ENCODE results near the gene NCK2.
A peak's percentile ranks its signal among the peaks of the same experiment; 100 is the strongest.

The NCK2 gene

GRCh38 chr2:105730170-105730569, 14.5 kb upstream of the NCK2 start:
- no peak overlapping the region for H3K27ac Mint-ChIP-seq
- no peak overlapping the region for H3K4me3 Mint-ChIP-seq
- peaks cover 30% of the 10 kb centered on the region for H3K4me1 Mint-ChIP-seq
- no peaks in the 10 kb centered on the region for H3K27me3 Mint-ChIP-seq
- ATAC-seq: no peak
- peaks cover 6% of the 10 kb centered on the region for H3K36me3 Mint-ChIP-seq
- H3K9me3 Mint-ChIP-seq: peaks cover 7% of the 10 kb centered on the region

GRCh38 chr2:105731511-105731910, 13.2 kb upstream of the NCK2 start:
- Mint-ChIP-seq H3K27me3 (no peaks in the 10 kb centered on the region), H3K27ac (no peak overlapping the region), H3K4me1 (peaks cover 31% of the 10 kb centered on the region), H3K36me3 (peaks cover 10% of the 10 kb centered on the region), H3K9me3 (peaks cover 9% of the 10 kb centered on the region), H3K4me3 (no peak overlapping the region)
- ATAC-seq: no peak

- H3K27me3 Mint-ChIP-seq: no peaks in the 10 kb centered on the region
- no peak for ATAC-seq
- H3K36me3 Mint-ChIP-seq: peaks cover 4% of the 10 kb centered on the region
- peaks cover 5% of the 10 kb centered on the region for H3K9me3 Mint-ChIP-seq
- H3K4me3 Mint-ChIP-seq: no peak overlapping the region
- H3K4me1 Mint-ChIP-seq: peaks cover 31% of the 10 kb centered on the region
- no peak overlapping the region for H3K27ac Mint-ChIP-seq
These were observed 12.6 kb upstream of the NCK2 start for GRCh38 chr2:105732101-105732500.

GRCh38 chr2:105732955-105733607, 11.6 kb upstream of the NCK2 start:
- H3K27me3 Mint-ChIP-seq: no peaks in the 10 kb centered on the region
- peaks cover 4% of the 10 kb centered on the region for H3K36me3 Mint-ChIP-seq
- ATAC-seq: peak; percentile 57
- no peak overlapping the region for H3K27ac Mint-ChIP-seq
- peaks cover 31% of the 10 kb centered on the region for H3K4me1 Mint-ChIP-seq
- H3K9me3 Mint-ChIP-seq: peaks cover 5% of the 10 kb centered on the region
- no peak overlapping the region for H3K4me3 Mint-ChIP-seq

- peaks cover 31% of the 10 kb centered on the region for H3K4me1 Mint-ChIP-seq
- H3K36me3 Mint-ChIP-seq: peaks cover 4% of the 10 kb centered on the region
- ATAC-seq: no peak
- H3K27ac Mint-ChIP-seq: no peak overlapping the region
- H3K9me3 Mint-ChIP-seq: peaks cover 5% of the 10 kb centered on the region
- H3K4me3 Mint-ChIP-seq: no peak overlapping the region
- H3K27me3 Mint-ChIP-seq: no peaks in the 10 kb centered on the region
These were observed 10.8 kb upstream of the NCK2 start for GRCh38 chr2:105733875-105734274.

- Mint-ChIP-seq H3K4me3 (no peak overlapping the region), H3K27ac (no peak overlapping the region), H3K9me3 (peaks cover 5% of the 10 kb centered on the region), H3K4me1 (peaks cover 34% of the 10 kb centered on the region), H3K36me3 (peaks cover 4% of the 10 kb centered on the region), H3K27me3 (no peaks in the 10 kb centered on the region)
- no peak for ATAC-seq
These were observed 9.8 kb upstream of the NCK2 start for GRCh38 chr2:105734762-105735538.

- ATAC-seq: no peak
- Mint-ChIP-seq H3K9me3 (peaks cover 3% of the 10 kb centered on the region), H3K27ac (no peak overlapping the region), H3K4me3 (no peak overlapping the region), H3K4me1 (peaks cover 38% of the 10 kb centered on the region), H3K36me3 (peaks cover 4% of the 10 kb centered on the region), H3K27me3 (no peaks in the 10 kb centered on the region)
These were observed 8.6 kb upstream of the NCK2 start for GRCh38 chr2:105736145-105736544.

GRCh38 chr2:105737980-105738657, 6.6 kb upstream of the NCK2 start:
- H3K9me3 Mint-ChIP-seq: peaks cover 3% of the 10 kb centered on the region
- no peak overlapping the region for H3K27ac Mint-ChIP-seq
- no peaks in the 10 kb centered on the region for H3K27me3 Mint-ChIP-seq
- no peak for ATAC-seq
- peaks cover 23% of the 10 kb centered on the region for H3K4me1 Mint-ChIP-seq
- H3K4me3 Mint-ChIP-seq: no peak overlapping the region
- peaks cover 4% of the 10 kb centered on the region for H3K36me3 Mint-ChIP-seq

GRCh38 chr2:105738658-105739241, 6.0 kb upstream of the NCK2 start:
- ATAC-seq: no peak
- H3K36me3 Mint-ChIP-seq: peaks cover 4% of the 10 kb centered on the region
- no peaks in the 10 kb centered on the region for H3K27me3 Mint-ChIP-seq
- no peak overlapping the region for H3K4me3 Mint-ChIP-seq
- H3K9me3 Mint-ChIP-seq: peaks cover 3% of the 10 kb centered on the region
- peaks cover 19% of the 10 kb centered on the region for H3K4me1 Mint-ChIP-seq
- H3K27ac Mint-ChIP-seq: no peak overlapping the region

- H3K27ac Mint-ChIP-seq: no peak overlapping the region
- H3K4me3 Mint-ChIP-seq: no peak overlapping the region
- H3K27me3 Mint-ChIP-seq: no peaks in the 10 kb centered on the region
- H3K4me1 Mint-ChIP-seq: peaks cover 23% of the 10 kb centered on the region
- peaks cover 3% of the 10 kb centered on the region for H3K9me3 Mint-ChIP-seq
- peaks cover 4% of the 10 kb centered on the region for H3K36me3 Mint-ChIP-seq
- ATAC-seq: no peak
These were observed 5.3 kb upstream of the NCK2 start for GRCh38 chr2:105739426-105739825.

- Mint-ChIP-seq H3K27ac (peak overlapping the region; percentile 18), H3K9me3 (peaks cover 3% of the 10 kb centered on the region), H3K36me3 (peaks cover 4% of the 10 kb centered on the region), H3K27me3 (no peaks in the 10 kb centered on the region), H3K4me3 (no peak overlapping the region), H3K4me1 (peaks cover 17% of the 10 kb centered on the region)
- ATAC-seq: no peak
These were observed 4.7 kb upstream of the NCK2 start for GRCh38 chr2:105739944-105740530.

GRCh38 chr2:105741174-105741573, 3.5 kb upstream of the NCK2 start:
- peaks cover 20% of the 10 kb centered on the region for H3K4me1 Mint-ChIP-seq
- H3K36me3 Mint-ChIP-seq: peaks cover 5% of the 10 kb centered on the region
- H3K27me3 Mint-ChIP-seq: no peaks in the 10 kb centered on the region
- no peak overlapping the region for H3K4me3 Mint-ChIP-seq
- peak overlapping the region; percentile 28 for H3K27ac Mint-ChIP-seq
- no peaks in the 10 kb centered on the region for H3K9me3 Mint-ChIP-seq
- ATAC-seq: no peak

- no peaks in the 10 kb centered on the region for H3K27me3 Mint-ChIP-seq
- no peak for ATAC-seq
- peaks cover 9% of the 10 kb centered on the region for H3K36me3 Mint-ChIP-seq
- H3K4me1 Mint-ChIP-seq: peaks cover 24% of the 10 kb centered on the region
- H3K4me3 Mint-ChIP-seq: no peak overlapping the region
- H3K27ac Mint-ChIP-seq: peak overlapping the region; percentile 28
- H3K9me3 Mint-ChIP-seq: no peaks in the 10 kb centered on the region
These were observed 3.1 kb upstream of the NCK2 start for GRCh38 chr2:105741617-105742016.

GRCh38 chr2:105744091-105744908, 412 bp upstream of the NCK2 start:
- peak; percentile 89 for ATAC-seq
- H3K4me3 Mint-ChIP-seq: peak overlapping the region; percentile 83
- H3K27me3 Mint-ChIP-seq: no peaks in the 10 kb centered on the region
- H3K27ac Mint-ChIP-seq: peak overlapping the region; percentile 83
- no peaks in the 10 kb centered on the region for H3K9me3 Mint-ChIP-seq
- peaks cover 50% of the 10 kb centered on the region for H3K4me1 Mint-ChIP-seq
- peaks cover 34% of the 10 kb centered on the region for H3K36me3 Mint-ChIP-seq
